H4 (cell line): ENCODE results near the gene ZNF783. TPM values are rescaled to one million over a fixed set of nuclear protein-coding genes. Genes with fewer than 3 reads are reported as not detected.
A peak's percentile ranks its signal among the peaks of the same experiment; 100 is the strongest.
"Not testable (repeated sequence)": the region's sequence is repeated elsewhere in the genome, so short reads cannot be mapped to it uniquely, and the experiment has no call there.

ENCODE experiments used
- DNase-seq: peaks from one replicate; pipeline ENCODE4 v3.0.0-alpha.2; 2015; ENCODE audit warnings: low spot score
- total RNA-seq: library from RNA; depleted of rRNA; stranded (reverse); fragments of >200 nt; shearing (Covaris generic); gene quantifications from 2 replicates; pipeline ENCODE4 v1.2.3, GENCODE V29; 2014

The ZNF783 gene
- total RNA-seq, 1 experiment from 2014 or later, result 0.60 TPM

GRCh38 chr7:149240637-149241036 is 21.4 kb upstream of the ZNF783 start:
- no peak for DNase-seq

GRCh38 chr7:149241696-149242095 is 20.3 kb upstream of the ZNF783 start:
- DNase-seq, result no peak

GRCh38 chr7:149245244-149245643 is 16.8 kb upstream of the ZNF783 start:
- no peak for DNase-seq

GRCh38 chr7:149245744-149246143 is 16.3 kb upstream of the ZNF783 start:
- no peak for DNase-seq

- no peak for DNase-seq
Measured at GRCh38 chr7:149248777-149249176, 13.2 kb upstream of the ZNF783 start.

- not testable (repeated sequence) for DNase-seq
Measured at GRCh38 chr7:149250151-149250550, 11.8 kb upstream of the ZNF783 start.

GRCh38 chr7:149251518-149251917 is 10.5 kb upstream of the ZNF783 start:
- DNase-seq, result not testable (repeated sequence)

GRCh38 chr7:149252378-149252777 is 9.6 kb upstream of the ZNF783 start:
- no peak for DNase-seq

- DNase-seq, result no peak
Measured at GRCh38 chr7:149253665-149254064, 8.3 kb upstream of the ZNF783 start.

GRCh38 chr7:149254181-149254858 is 7.7 kb upstream of the ZNF783 start:
- no peak for DNase-seq

GRCh38 chr7:149255174-149255573 is 6.8 kb upstream of the ZNF783 start:
- DNase-seq, result no peak

- DNase-seq, result no peak
Measured at GRCh38 chr7:149256568-149256967, 5.4 kb upstream of the ZNF783 start.

GRCh38 chr7:149257146-149257545 is 4.8 kb upstream of the ZNF783 start:
- DNase-seq, result no peak

- DNase-seq, result peak; percentile 27
Measured at GRCh38 chr7:149261316-149261828, 624 bp upstream of the ZNF783 start.

GRCh38 chr7:149266451-149266850 is 4.5 kb downstream of the ZNF783 start:
- DNase-seq, result no peak

- no peak for DNase-seq
Measured at GRCh38 chr7:149267733-149268132, 5.7 kb downstream of the ZNF783 start.

- DNase-seq, result not testable (repeated sequence)
Measured at GRCh38 chr7:149274424-149274823, 12.4 kb downstream of the ZNF783 start.

- DNase-seq, result no peak
Measured at GRCh38 chr7:149277871-149278270, 15.9 kb downstream of the ZNF783 start.

- no peak for DNase-seq
Measured at GRCh38 chr7:149278396-149278795, 16.4 kb downstream of the ZNF783 start.

- DNase-seq, result no peak
Measured at GRCh38 chr7:149279111-149279743, 17.2 kb downstream of the ZNF783 start.

GRCh38 chr7:149280151-149280550 is 18.2 kb downstream of the ZNF783 start:
- no peak for DNase-seq

GRCh38 chr7:149280661-149281507 is 18.9 kb downstream of the ZNF783 start:
- no peak for DNase-seq
